ENCODE measurements around the gene MYZAP. TPM values are rescaled to one million over a fixed set of nuclear protein-coding genes. Genes with fewer than 3 reads are reported as not detected.

Gene MYZAP
- total and polyA plus RNA-seq, 11 donors = 280 to 1,065 (median 610) TPM

DNA sequence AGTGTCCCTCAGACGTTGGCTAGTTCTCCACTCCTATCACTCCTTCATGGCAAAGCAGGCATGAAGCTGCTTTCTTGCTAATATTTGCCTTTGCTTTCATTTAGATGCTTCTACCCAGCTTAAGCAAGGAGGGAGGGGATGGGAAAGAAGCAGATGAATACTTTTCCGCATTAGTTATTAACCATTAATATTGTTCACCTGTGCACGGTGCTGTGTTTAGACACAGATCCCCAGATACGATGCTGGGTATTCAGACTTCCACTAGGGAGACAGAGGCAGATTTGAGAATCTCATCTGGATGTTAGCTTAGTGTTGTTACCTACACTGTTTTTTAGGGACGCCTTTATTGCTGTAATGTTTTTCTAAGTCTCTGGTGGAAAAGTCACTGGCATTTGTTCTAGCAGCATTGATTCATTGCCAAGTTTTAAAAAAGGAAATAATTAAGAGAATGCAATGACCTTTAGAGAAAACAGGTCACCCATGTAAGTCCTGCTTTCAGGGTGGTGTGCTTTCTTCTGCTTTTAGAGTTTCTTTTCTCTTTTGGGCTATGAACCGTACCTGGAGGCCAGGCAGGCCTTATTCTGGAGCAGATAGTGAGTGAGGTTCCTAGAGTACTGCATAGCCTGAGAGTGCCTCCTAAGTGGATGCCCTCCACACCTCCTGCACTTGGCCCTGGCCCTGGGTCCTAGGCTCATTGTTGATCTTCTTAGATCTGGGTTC lies 55.5 kb downstream of the MYZAP start:
- Histone ChIP-seq H3K9me3 (no peaks in the 10 kb centered on the region), H3K4me1 (peaks cover 0 to 74% (median 21%) of the 10 kb centered on the region in 12 donors), H3K27ac (peak overlapping the region; percentile 58 to 84 (median 74)), H3K27me3 (no peaks in the 10 kb centered on the region), H3K4me3 (peak overlapping the region in 4 of 12 donors; percentile 13 to 57 (median 37)), H3K36me3 (peaks cover 0 to 60% (median 8%) of the 10 kb centered on the region in 9 donors)
- DNase-seq (no peak), ATAC-seq (peak in 3 of 4 donors; percentile 18 to 30 (median 19))
- intact Hi-C loops (cut with DNase I) = loop anchor here in 1 of 10 donors (5.0 kb wide), 1 partner anchor 85 kb away; no protein-coding TSS in a partner anchor
- no peak for TF ChIP-seq POLR2A (IDR thresholded peaks at IDR 0.05)
- TF ChIP-seq, protein P1, sequence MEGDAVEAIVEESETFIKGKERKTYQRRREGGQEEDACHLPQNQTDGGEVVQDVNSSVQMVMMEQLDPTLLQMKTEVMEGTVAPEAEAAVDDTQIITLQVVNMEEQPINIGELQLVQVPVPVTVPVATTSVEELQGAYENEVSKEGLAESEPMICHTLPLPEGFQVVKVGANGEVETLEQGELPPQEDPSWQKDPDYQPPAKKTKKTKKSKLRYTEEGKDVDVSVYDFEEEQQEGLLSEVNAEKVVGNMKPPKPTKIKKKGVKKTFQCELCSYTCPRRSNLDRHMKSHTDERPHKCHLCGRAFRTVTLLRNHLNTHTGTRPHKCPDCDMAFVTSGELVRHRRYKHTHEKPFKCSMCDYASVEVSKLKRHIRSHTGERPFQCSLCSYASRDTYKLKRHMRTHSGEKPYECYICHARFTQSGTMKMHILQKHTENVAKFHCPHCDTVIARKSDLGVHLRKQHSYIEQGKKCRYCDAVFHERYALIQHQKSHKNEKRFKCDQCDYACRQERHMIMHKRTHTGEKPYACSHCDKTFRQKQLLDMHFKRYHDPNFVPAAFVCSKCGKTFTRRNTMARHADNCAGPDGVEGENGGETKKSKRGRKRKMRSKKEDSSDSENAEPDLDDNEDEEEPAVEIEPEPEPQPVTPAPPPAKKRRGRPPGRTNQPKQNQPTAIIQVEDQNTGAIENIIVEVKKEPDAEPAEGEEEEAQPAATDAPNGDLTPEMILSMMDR (IDR thresholded peaks at IDR 0.05) = no peak
- WGBS, 4 donors = 41 to 51% (median 46%) methylated on average over 6 of the region's 6 CpGs

DNA sequence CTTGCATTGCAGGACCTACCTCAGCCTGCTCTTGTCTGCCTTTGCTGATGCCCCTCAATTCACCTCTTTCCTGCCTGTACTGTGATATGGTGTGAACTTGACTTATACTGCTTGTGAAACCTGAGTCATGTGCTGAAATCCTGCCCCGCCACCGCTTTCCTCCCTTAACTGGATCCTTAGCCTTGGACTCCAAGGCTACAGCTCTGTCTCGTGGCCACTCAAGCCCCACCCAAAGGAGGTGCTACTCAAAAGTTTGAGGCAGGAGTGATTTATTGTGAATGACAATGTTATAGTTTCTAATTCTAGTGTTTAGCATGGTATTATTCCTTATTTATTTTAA lies 56.1 kb downstream of the MYZAP start:
- intact Hi-C loops (cut with DNase I) = loop anchor here in 1 of 10 donors (5.0 kb wide), 1 partner anchor 85 kb away; no protein-coding TSS in a partner anchor
- DNase-seq = peak in 2 of 5 donors; percentile 27 to 62
- Histone ChIP-seq H3K36me3 (peaks cover 0 to 55% (median 7%) of the 10 kb centered on the region in 9 donors), H3K9me3 (no peaks in the 10 kb centered on the region), H3K4me1 (peaks cover 0 to 74% (median 21%) of the 10 kb centered on the region in 12 donors), H3K27ac (peak overlapping the region; percentile 58 to 84 (median 74)), H3K27me3 (no peaks in the 10 kb centered on the region), H3K4me3 (peak overlapping the region in 3 of 12 donors; percentile 30 to 57 (median 44))
- ATAC-seq = peak; percentile 49 to 70 (median 62)
- WGBS, 4 donors = 49 to 67% (median 59%) methylated on average over 3 of the region's 3 CpGs
- TF ChIP-seq, protein P1 (IDR thresholded peaks at IDR 0.05) = no peak
- peak in 1 of 2 donors; percentile 46 for TF ChIP-seq POLR2A (IDR thresholded peaks at IDR 0.05)

DNA sequence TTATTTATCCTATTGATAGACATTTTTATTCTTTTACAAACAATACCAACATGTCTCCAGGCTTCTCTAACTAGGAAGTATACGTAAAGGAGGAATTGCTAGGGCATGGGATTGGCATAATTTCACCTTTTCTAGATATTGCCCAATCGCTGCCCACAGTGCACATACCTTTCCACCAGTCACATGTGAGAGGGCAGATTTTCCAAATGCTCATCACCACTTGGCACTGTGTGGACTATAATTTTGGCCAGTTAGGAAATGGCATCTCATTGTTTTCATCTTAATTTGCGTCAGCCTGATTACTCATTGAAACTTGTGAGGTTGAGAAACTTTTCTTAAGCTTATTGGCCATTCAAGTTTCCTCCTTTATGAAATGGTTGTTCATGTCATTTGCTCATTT lies 57.4 kb downstream of the MYZAP start:
- DNase-seq (peak in 1 of 5 donors; percentile 43), ATAC-seq (peak; percentile 35 to 60 (median 40))
- TF ChIP-seq POLR2A (IDR thresholded peaks at IDR 0.05) = peak in 1 of 2 donors; percentile 24
- TF ChIP-seq, protein P1 (IDR thresholded peaks at IDR 0.05) = no peak
- H3K36me3 ChIP-seq = peaks cover 0 to 41% (median 7%) of the 10 kb centered on the region in 9 donors
- H3K4me3 ChIP-seq = peak overlapping the region in 2 of 12 donors; percentile 4 to 57
- 57 to 70% (median 64%) methylated on average over 3 of the region's 3 CpGs for WGBS, 4 donors
- H3K4me1 ChIP-seq = peaks cover 0 to 77% (median 22%) of the 10 kb centered on the region in 12 donors
- no peaks in the 10 kb centered on the region for H3K27me3 ChIP-seq
- intact Hi-C loops (cut with DNase I) = loop anchor here in 1 of 10 donors (5.0 kb wide), 1 partner anchor 87 kb away; no protein-coding TSS in a partner anchor
- peak overlapping the region in 9 of 12 donors; percentile 5 to 84 (median 76) for H3K27ac ChIP-seq
- H3K9me3 ChIP-seq = no peaks in the 10 kb centered on the region

DNA sequence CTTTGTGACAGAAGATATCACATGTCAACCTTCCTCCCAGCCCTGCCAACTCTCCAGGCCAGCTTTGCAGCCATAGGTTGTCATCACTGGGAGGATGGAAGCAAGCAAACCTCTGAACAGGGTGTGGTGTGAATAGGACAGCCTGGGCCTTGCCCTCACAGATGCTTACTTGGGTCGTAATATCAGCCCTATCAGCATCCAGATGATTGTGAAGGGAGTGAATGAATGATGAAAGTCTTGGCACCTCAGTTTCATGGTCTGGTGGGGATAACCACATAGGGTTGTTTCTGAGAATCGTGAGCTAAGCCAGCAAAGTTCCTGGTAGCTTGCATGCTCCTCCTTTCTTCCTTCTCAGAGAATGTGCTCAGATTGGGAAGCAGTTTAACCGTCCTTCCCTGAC lies 59.7 kb downstream of the MYZAP start:
- H3K27me3 ChIP-seq = no peaks in the 10 kb centered on the region
- peak overlapping the region in 7 of 12 donors; percentile 25 to 84 (median 58) for H3K27ac ChIP-seq
- TF ChIP-seq POLR2A (IDR thresholded peaks at IDR 0.05) = no peak
- TF ChIP-seq, protein P1 (IDR thresholded peaks at IDR 0.05) = no peak
- DNase-seq (no peak), ATAC-seq (peak; percentile 19 to 56 (median 36))
- peaks cover 0 to 27% (median 7%) of the 10 kb centered on the region in 9 donors for H3K36me3 ChIP-seq
- peak overlapping the region in 1 of 12 donors; percentile 13 for H3K4me3 ChIP-seq
- no peaks in the 10 kb centered on the region for H3K9me3 ChIP-seq
- WGBS, 4 donors = 41 to 52% (median 46%) methylated on average over 3 of the region's 3 CpGs
- intact Hi-C loops (cut with DNase I) = loop anchor here in 1 of 10 donors (5.0 kb wide), 1 partner anchor 89 kb away; no protein-coding TSS in a partner anchor
- peaks cover 0 to 80% (median 33%) of the 10 kb centered on the region in 12 donors for H3K4me1 ChIP-seq

Measured in heart left ventricle (tissue), 16 donors.